Measurements from ENCODE around the gene IGHMBP2. TPM values are rescaled to one million over a fixed set of nuclear protein-coding genes. Genes with fewer than 3 reads are reported as not detected.

The IGHMBP2 gene
- total RNA-seq, 4 donors from 2014 or later = 22.9 to 55.0 (median 30.3) TPM

DNA sequence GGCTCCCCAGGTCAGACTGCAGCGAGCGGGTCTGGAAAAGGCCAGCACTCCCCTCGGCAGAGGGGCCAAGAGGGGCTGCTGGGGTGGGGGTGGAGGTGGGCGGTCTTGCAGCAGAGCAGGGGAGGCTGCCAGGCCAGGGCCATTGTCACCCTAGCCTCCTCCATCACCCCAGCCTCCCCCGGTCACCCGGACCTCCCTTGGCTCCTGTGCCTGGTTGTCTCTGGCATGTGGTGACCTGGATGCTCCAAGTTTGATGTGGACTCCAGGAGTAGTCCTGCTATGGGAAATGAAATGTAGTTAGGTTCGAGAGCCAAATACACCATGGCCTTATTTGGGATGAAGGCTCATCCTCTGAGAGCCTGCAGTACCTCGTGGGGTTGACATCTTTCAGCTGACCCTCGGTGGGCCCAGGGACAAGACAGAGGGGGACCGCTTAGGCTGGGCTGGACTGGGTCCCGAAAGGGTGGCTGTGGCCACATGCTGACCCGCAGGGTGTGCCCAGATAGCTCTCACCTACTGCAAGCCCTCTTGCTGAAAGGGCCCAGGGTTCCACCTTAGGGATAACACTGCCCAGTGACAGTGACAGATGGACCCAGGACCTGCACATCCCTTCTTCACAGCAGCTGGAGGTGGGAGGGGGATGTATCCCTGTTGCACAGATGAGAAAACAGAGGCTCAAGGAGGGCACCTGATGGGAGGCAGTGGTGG lies 53.0 kb downstream of the IGHMBP2 start:
- H3K4me3 ChIP-seq = no peak overlapping the region
- peaks cover 10% of the 10 kb centered on the region for H3K4me1 ChIP-seq
- WGBS = 81% methylated on average over 8 of the region's 12 CpGs
- no peaks in the 10 kb centered on the region for H3K9me3 ChIP-seq
- no peaks in the 10 kb centered on the region for H3K36me3 ChIP-seq
- no peaks in the 10 kb centered on the region for H3K27me3 ChIP-seq
- DNase-seq (ENCODE audit: low spot score in 2 of 2) = no peak
- no peak overlapping the region for H3K27ac ChIP-seq
- TF ChIP-seq POLR2AphosphoS5 (IDR thresholded peaks at IDR 0.05) (no peak), POLR2A (IDR thresholded peaks at IDR 0.05) (no peak), EP300 (IDR thresholded peaks at IDR 0.05) (no peak)
- TF ChIP-seq, protein P1, sequence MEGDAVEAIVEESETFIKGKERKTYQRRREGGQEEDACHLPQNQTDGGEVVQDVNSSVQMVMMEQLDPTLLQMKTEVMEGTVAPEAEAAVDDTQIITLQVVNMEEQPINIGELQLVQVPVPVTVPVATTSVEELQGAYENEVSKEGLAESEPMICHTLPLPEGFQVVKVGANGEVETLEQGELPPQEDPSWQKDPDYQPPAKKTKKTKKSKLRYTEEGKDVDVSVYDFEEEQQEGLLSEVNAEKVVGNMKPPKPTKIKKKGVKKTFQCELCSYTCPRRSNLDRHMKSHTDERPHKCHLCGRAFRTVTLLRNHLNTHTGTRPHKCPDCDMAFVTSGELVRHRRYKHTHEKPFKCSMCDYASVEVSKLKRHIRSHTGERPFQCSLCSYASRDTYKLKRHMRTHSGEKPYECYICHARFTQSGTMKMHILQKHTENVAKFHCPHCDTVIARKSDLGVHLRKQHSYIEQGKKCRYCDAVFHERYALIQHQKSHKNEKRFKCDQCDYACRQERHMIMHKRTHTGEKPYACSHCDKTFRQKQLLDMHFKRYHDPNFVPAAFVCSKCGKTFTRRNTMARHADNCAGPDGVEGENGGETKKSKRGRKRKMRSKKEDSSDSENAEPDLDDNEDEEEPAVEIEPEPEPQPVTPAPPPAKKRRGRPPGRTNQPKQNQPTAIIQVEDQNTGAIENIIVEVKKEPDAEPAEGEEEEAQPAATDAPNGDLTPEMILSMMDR (IDR thresholded peaks at IDR 0.05) = no peak

DNA sequence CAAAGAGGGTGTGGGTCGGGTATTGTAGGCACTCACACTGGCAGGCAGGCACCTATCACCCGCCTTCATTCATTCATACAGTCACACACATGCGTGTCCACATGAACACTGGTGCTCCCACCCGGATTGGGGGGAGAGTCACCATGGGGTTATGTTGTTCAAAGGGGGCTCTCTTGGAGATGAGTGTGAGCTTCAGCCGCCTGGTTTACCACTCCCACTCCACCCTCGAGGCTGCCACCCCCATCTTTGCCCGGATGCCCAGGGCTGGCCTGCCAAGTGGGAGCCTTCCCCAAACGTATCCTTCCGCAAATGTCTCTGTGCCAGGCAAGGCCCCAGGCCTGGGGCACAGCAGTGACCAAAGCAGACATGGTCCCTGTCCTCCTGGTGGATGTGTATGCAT lies 54.5 kb downstream of the IGHMBP2 start:
- 88% methylated on average over 1 of the region's 9 CpGs for WGBS
- no peaks in the 10 kb centered on the region for H3K27me3 ChIP-seq
- H3K36me3 ChIP-seq = no peaks in the 10 kb centered on the region
- H3K4me3 ChIP-seq = no peak overlapping the region
- TF ChIP-seq, protein P1 (IDR thresholded peaks at IDR 0.05) = no peak
- TF ChIP-seq POLR2AphosphoS5 (IDR thresholded peaks at IDR 0.05) = no peak
- no peak for TF ChIP-seq POLR2A (IDR thresholded peaks at IDR 0.05)
- TF ChIP-seq EP300 (IDR thresholded peaks at IDR 0.05) = no peak
- peaks cover 10% of the 10 kb centered on the region for H3K4me1 ChIP-seq
- DNase-seq (ENCODE audit: low spot score in 2 of 2) = no peak
- no peaks in the 10 kb centered on the region for H3K9me3 ChIP-seq
- no peak overlapping the region for H3K27ac ChIP-seq

DNA sequence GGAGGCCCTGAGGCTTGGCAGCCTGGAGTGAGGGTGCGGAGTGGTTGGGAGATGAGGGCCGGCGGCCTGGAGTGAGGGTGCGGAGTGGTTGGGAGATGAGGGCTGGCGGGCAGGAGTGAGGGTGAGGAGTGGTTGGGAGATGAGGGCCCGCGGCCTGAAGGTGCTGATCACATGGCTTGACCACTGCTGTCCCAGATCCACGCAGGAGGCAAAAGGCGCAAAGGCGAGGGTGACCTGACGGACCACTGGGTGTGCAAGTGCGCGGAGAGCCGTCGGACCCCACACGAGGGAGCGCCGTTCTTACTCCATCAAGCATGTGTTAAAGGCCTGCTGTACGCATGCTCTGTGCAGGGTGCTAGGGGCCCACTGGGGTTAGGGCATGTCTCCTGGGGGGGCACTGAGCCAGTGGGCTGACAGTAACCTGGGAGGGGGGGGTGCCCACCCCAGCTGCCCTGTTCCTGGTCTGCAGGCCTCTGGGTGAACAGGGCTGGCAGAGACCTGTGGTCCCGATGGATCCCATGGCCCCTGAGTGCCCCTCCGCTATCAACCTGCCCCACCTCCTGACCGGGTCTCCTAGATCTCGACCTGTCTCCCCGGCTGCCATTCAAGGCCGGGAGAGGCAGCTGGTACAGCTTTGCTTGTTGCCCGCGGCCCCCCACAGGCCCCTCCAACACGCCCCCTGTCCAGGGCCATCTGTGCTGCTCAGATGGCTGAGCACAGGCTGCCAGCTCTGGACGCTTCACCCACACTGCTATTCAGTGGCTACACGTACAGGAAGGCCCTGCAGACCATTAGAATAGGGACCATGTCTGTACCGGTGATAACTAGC lies 56.0 kb downstream of the IGHMBP2 start:
- no peaks in the 10 kb centered on the region for H3K9me3 ChIP-seq
- H3K27me3 ChIP-seq = no peaks in the 10 kb centered on the region
- WGBS = 94% methylated on average over 30 of the region's 31 CpGs
- TF ChIP-seq POLR2A (IDR thresholded peaks at IDR 0.05) (no peak), EP300 (IDR thresholded peaks at IDR 0.05) (no peak), POLR2AphosphoS5 (IDR thresholded peaks at IDR 0.05) (no peak)
- TF ChIP-seq, protein P1 (IDR thresholded peaks at IDR 0.05) = no peak
- no peak overlapping the region for H3K4me3 ChIP-seq
- no peaks in the 10 kb centered on the region for H3K36me3 ChIP-seq
- DNase-seq (ENCODE audit: low spot score in 2 of 2) = no peak
- H3K4me1 ChIP-seq = peaks cover 10% of the 10 kb centered on the region
- no peak overlapping the region for H3K27ac ChIP-seq

DNA sequence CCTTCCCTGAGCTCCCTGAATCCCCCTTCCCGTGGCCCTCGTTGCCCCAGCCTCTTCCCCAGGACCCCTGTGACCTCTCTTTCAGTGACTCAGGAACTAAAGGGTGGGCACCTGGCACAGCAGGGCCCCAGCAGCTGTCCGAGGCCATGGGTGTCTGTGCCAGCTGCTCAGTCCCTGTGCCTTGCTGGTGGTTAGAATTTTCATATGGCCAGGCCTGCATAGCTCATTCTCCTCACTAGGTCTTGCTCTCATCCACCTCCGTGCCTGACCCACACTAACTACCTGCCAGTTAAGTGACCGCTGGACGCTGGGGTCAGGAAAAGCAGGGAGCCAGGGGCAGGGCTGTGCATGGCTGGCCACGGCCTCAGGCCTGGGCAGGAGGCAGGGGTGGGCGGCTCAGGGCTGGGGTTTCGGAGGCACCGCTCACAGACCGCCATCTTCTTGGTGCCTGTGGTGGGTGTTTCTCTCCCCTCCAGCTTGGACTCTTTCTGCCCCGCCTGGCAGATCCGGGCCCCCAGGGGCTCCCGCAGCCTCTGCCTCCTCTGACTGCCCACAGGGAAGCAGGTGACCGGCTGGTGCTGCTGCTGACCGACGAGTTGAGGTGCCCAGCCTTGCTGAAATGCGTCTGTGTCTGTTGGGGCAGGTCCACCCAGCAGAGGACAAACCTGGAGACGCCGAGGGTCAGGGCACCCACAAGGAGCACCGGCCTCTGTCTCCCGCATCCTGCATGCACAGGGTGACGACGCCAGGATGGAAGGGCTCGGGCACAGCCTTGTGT lies 56.8 kb downstream of the IGHMBP2 start:
- no peak for DNase-seq (ENCODE audit: low spot score in 2 of 2)
- no peak overlapping the region for H3K4me3 ChIP-seq
- no peaks in the 10 kb centered on the region for H3K9me3 ChIP-seq
- no peaks in the 10 kb centered on the region for H3K27me3 ChIP-seq
- no peak overlapping the region for H3K27ac ChIP-seq
- TF ChIP-seq, protein P1 (IDR thresholded peaks at IDR 0.05) = no peak
- TF ChIP-seq POLR2A (IDR thresholded peaks at IDR 0.05) = no peak
- 88% methylated on average over 10 of the region's 25 CpGs for WGBS
- peaks cover 3% of the 10 kb centered on the region for H3K4me1 ChIP-seq
- H3K36me3 ChIP-seq = no peaks in the 10 kb centered on the region

DNA sequence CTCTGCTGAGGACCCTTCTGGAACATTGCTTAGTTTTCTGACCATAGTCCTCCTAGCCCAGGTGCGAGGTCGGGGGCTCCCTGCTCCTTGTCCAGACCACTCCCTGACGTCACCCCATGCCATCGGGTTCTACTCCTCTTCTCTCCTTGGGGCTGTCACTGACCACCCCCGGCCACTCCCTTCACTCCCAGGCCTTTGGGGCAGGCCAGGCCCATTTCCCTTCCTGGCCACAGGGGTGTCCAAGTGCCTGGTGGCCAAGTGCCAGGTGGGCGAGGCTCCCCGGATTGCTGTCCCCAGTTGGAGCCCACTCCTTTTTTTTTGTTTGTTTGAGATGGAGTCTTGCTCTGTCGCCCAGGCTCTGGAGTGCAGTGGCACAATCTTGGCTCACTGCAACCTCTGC lies 57.6 kb downstream of the IGHMBP2 start:
- no peaks in the 10 kb centered on the region for H3K9me3 ChIP-seq
- H3K4me1 ChIP-seq = no peaks in the 10 kb centered on the region
- 87% methylated on average over 8 of the region's 8 CpGs for WGBS
- no peak overlapping the region for H3K27ac ChIP-seq
- no peak overlapping the region for H3K4me3 ChIP-seq
- TF ChIP-seq EP300 (IDR thresholded peaks at IDR 0.05) (no peak), POLR2AphosphoS5 (IDR thresholded peaks at IDR 0.05) (no peak), POLR2A (IDR thresholded peaks at IDR 0.05) (no peak)
- TF ChIP-seq, protein P1 (IDR thresholded peaks at IDR 0.05) = no peak
- no peaks in the 10 kb centered on the region for H3K36me3 ChIP-seq
- DNase-seq (ENCODE audit: low spot score in 2 of 2) = no peak
- H3K27me3 ChIP-seq = no peaks in the 10 kb centered on the region

Data from suprapubic skin (tissue), 4 donors.